Activated CD4-positive, alpha-beta T cell treated with anti-CD3 and anti-CD28 coated beads, Interleukin-2, amount 50 U/mL, for 48 hours (primary cell): ENCODE data around the gene RPL31.
"Not testable (repeated sequence)": the region's sequence is repeated elsewhere in the genome, so short reads cannot be mapped to it uniquely, and the experiment has no call there.

Experiments used
- DNase-seq, 2 experiments: peaks; one replicate each; pipeline ENCODE4 v3.0.0-alpha.2; 2020

RPL31 gene

DNA sequence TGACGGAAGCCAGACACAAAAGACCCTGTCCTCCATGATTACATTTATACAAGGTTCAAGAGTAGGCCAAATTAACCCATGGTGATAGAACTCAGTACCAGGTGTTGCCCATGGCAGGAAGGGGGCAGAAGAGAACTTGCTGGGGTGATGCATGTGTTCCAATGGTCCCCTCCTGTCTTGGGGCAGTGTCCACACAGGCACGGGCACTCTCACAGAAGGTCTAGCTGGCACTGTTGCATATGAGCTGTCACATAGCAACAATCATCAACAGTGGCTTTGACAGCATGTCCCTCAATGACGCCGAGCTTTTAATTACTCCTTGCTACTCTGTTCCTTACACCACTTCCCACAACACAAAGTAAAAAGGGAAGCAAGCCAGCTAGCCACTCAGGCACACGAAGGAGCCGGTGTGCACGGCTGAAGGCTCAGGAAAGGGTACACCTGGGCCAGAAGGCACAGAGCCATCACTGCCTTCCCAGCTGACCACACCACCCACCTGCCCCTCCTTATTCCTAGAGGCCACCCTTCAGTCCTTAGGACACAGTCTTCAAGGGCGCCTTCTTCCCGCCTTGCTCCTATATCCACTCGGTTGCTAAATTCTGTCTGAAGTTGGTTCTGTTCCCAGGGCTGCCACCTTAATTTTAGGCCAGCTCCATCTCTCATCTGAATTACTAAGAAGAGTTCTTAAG is 28.9 kb downstream of the RPL31 start:
- DNase-seq = no peak

DNA sequence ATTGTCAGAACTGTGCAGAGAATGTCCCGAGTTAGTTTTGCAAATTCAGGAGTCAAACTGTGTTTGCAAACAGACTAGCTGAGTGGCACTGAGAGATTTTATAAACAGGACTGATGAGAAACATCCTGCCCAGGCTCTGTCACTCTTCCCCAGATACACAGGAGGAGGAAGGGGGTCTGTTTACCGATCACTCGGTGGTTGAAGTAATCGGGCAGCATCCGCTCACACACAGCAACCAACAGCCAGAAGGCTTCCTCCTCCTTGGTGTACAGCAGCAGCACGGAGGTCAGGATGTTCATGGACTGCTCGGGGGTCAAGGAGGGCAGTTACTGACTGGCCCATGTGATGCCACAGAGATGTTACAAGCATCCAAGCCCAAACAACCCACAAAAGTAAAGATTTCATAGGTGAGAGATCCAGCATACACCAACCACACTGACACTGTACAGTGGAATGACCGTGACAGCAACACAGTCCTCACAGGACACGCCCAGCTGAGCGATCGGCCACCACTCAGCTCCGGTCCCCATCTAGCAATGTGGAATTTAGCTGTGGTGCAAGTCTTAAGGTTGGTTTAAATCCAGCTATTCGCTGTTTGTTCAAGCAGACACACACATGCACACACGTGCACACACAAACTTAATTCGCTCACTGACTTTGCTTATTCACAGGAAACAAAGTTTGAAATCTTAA is 30.1 kb downstream of the RPL31 start:
- DNase-seq = no peak

DNA sequence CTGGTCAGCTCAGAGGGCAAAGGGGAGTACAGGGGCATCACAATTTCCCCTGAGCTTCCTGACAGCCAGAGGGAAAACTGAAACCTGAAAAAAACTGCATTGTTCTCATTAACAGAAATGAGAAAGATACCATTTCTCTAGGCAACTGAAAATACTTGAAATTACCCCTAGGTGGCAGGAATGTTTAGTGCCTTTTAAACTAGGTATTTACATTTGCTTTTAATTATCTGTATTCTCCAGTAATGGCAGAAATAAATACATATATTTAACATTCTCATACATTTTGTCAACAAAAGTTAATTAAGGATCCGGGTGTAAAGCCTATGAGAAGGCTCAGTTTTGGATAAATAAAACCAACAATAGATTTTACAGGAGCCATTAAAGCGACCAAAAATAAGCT is 34.5 kb downstream of the RPL31 start:
- no peak for DNase-seq

DNA sequence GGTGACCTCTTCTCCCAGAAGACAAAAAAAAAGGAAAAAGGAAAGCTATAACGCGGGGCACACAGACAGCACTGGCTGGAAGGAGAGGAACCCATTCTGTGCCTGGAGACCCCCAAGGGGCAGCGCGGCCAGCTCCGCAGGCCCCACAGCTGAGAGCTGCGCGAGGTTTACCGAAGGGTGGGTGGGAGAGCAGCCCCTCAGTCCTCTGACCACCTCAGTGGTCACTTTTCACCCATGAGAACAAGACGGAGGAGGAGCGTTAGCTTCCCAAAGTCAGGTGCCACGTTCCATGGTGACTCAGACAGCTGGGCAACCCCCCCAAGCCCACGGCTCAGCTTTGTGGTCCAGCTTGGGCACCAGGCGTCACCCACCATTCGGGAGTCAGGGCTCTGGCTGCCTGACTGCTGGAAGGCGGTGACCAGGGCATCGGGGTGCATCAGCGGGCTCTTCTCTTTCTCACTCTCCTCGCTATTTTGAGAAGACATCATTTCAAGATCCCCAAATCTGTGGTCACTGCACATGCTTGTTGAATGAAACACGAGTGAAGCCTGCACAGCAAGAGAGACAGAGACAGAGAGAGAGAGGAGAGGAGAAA is 35.2 kb downstream of the RPL31 start:
- DNase-seq = no peak

DNA sequence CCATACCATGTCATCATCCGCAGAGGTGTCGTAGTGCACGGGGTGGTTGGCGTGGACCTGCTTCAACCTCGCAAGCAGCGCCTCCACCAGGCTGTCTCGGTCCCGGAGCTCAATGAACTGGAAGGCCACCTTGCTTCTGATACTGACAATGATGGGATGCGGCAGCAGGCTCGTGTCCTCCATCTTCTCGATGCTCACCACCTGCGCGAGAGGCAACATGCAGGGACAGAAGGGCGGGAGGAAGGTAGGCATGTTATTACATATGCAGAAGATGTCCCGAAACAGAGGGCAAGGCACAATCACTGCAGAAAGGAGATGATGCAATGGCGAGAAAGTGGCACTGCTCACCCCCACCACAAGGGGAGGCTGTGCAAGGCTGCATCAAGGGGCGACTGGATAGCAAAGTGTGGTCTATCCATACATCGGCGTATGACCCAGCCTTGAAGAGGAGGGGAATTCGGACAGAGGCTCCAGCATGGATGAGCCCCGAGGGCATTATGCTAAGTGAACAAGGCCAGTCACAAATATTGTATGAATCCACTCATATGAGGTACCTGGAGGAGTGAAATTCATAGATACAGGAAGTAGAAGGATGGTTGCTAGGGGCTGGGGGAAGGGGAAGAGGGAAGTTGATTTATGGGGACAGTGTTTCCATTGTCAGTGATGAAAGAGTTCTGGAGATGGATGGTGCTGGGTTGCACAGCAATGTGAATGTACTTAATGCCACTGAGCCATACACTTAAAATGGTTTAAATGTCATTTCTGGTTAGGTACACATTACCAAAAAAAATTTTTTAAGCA is 36.6 kb downstream of the RPL31 start:
- DNase-seq = peak in 1 of 2 experiments; percentile 24

DNA sequence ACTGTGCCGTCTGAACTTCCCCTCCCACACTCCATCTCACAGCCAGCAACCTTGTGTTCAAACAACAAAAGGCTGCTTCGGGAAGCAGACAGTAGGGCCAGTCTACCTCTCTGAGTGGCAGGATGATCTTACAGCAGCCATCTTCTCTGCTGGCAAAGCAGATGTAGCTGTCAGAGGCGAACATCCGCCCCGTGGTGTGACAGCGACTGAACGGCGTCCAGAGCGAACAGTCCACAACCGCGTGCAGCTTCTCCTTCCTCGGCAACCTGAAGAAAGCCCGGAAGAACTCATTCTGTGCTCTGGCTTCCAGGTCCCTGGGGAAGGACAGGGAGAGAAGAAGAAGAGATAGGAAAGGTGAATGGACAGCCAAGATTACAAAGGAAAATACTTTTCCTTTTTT is 38.0 kb downstream of the RPL31 start:
- no peak for DNase-seq

DNA sequence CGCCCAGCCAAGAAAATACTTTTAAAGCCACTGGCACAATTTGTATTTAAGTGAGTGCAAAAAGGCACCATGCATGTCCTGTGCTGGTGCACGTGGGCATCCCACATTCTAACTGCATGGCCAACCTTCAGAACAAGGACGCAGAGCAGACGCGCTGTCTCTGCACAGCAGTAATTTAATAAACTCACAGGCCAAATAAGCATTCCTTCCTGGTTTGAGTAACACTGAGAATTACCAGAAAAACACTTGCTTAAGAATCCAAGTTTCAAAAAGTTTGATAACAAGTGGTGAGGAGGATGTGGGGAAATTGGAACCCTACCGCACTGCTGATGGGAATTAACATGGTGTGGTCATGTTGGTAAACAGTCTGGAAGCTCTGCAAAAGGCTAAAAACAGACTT is 38.7 kb downstream of the RPL31 start:
- DNase-seq = no peak

DNA sequence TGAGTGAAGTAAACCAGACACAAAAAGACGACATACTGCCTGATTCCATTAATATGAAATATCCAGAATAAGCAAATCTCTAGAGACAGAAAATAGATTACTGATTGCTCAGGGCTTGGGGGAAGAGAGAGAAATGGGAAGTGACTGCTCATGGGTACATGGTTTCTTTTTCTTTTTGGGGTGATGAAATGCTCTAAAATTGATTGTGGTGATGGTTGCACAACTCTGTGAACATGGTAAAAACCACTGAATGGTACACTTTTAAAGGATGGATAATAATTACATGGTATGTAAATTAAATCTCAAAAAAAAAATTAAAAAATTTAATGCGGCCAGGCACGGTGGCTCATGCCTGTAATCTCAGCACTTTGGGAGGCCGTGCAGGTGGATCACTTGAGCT is 39.3 kb downstream of the RPL31 start:
- DNase-seq = no peak

DNA sequence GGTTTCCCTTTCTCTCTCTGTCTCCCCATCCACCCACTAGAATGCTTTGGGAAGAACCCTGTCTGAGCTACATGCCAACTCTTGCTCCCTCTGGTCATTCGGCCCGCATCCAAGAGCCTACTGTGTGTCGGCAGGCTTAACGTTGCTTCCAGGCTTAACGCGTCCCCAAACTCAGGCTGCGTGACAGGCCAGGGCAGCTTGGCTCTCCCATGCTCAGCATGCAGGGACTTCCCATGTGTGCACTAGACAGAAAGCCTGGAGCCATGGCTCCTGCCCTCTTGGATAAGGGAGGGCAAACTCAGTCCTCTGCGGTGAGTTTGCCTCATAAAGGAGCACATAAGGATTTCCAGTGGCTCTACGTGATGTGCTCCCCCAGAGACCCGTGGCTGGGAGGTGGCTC is 43.2 kb downstream of the RPL31 start:
- no peak for DNase-seq

DNA sequence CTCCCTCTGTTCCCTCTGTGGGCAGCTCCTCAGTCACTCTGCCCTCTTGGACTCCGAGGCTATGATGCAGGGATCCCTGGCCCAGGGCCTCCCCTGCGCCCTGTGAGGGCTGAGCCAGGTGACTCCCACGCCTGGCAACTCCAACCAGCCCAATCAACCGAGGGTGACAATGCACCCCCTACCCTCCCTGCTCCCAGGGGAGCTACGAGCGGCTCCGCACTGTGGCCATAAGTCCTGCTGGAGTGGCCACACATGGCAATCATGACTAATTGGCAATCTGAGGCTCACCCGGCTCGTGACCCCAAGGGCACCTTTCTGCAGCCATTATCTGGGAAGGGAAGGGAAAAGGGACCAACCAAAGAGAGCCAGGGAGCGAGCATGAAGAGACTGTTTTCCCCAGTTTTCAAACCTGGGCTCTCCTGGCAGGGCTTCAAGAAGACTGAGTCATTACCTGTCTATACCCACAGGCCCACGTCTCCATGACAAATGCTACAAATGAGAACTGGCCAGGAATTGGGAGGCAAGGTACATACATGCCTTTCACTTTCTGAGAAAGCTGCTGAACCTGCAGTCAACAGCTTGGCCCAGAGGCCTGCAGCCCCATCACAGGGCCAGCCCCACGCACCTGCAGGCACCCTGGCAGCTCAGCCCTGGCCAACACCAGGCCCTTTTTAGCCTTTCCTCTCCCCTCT is 45.1 kb downstream of the RPL31 start:
- no peak for DNase-seq

DNA sequence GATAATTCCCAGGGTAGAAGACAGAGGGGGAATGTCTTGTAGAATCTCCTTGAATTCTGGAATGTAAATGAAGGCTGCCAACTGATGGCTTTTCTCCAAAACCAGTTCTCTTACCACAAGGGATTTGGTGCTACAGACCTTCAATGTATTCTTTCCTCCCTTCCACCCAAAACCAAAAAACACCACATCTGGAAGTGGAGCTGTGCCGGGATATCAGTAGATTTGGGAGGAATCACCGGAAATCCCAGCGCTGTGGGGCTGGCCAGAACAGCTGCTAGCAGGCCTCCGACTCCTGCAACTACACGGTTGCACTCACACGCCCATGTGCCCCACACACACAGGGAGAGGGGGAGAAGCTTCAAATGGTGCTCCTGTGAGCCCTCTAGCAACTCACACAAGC is 45.7 kb downstream of the RPL31 start:
- DNase-seq = no peak

DNA sequence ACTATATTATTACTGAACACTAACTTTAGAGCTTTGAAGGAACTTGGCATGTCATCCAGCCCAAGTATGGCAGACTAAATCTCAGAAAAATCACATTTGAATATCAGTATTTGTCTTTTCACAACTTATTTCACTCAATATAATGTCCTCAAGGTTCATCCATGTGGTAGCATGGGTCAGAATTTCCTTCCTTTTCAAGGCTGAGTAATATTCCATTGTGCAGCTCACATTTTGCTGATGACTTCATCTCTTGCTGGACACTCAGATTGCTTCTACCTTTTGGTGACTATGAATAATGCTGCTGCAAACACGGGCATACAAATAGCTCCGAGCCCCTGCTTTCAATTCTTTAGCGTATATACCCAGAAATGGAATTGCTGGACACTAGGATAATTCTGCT is 46.7 kb downstream of the RPL31 start:
- DNase-seq = no peak

DNA sequence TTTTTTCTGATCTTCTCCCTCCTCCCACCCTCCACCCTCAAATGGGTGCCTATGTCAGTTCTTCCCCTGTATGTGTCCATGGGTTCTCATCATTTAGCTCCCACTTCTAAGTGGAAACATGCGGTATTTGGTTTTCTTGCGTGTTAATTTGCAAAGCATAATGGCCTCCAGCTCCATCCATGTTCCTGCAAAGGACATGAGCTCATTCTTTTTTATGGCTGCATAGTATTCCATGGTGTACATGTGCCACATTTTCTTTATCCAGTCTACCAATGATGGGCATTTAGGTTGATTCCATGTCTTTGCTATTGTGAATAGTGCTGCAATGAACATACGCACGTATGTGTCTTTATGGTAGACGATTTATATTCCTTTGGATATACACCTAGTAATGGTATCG is 48.8 kb downstream of the RPL31 start:
- DNase-seq = not testable (repeated sequence)

DNA sequence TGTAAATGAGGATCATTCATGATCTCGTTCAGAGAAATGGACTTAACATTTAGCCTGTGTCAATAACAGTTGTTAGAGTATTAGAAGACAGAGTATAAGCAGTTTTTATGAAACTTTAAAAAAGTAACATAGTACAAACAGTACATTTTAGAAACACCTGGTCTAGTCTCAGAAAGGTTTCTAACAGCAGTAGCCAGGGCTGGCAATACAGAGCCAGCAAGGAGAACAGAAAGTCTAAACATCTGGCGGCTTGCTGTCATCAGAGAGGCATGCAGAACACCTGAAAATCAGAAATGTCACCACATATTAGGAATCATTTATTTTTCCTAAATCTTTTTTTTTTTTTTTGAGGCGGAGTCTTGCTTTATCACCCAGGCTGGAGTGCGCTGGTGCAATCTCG is 50.1 kb downstream of the RPL31 start:
- no peak for DNase-seq

DNA sequence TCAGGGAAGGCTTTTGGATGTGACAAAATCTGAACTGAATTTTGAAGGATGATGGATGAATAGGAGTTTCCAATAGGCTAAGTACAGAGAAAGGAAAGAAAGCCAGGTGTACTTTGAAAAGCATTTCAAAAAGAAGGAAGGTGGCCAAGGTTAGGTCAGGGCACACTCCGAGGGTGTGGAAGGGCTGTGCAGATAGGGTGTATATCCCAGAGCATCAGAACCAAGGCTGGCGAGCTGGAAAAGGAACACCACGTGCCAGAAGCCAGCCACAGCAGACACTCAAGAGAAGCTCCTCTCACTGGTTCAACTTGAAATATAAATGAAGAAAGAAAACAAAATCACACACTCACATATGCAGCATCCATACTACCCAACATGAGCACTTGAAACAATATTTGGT is 51.0 kb downstream of the RPL31 start:
- no peak for DNase-seq
